Activated B cell treated with CpG ODN at 0.5 μM for 24 hours (primary cell): ENCODE measurements around the gene NR1H4. TPM values are rescaled to one million over a fixed set of nuclear protein-coding genes. Genes with fewer than 3 reads are reported as not detected.
"Not testable (repeated sequence)": the region's sequence is repeated elsewhere in the genome, so short reads cannot be mapped to it uniquely, and the experiment has no call there.

ENCODE experiments used
- ATAC-seq: fragments of 200-7000 bp; cut with Tn5 transposase; one replicate; pipeline ENCODE4 v1.10.0; 2021; ENCODE audit warnings: low read depth, mild to moderate bottlenecking, moderate library complexity
- CTCF ChIA-PET: fragments of 350-600 bp; sonication (Branson Sonifier 250); formaldehyde crosslinking; loops from one replicate; lab custom pipeline; 2021; ENCODE audit warnings: antibody characterized with exemption; lab: Charles Lee
- POLR2A ChIA-PET: fragments of 350-600 bp; sonication (Branson Sonifier 250); formaldehyde crosslinking; loops from one replicate; lab custom pipeline; 2021; ENCODE audit warnings: antibody characterized with exemption; lab: Charles Lee
- DNase-seq: peaks from one replicate; pipeline ENCODE4 v3.0.0; 2022
- H3K27ac Mint-ChIP-seq: one replicate; pipeline ENCODE4 v1.8.0; 2020; ENCODE audit warnings: mixed read lengths
- H3K27me3 Mint-ChIP-seq: one replicate; pipeline ENCODE4 v1.8.0; 2021; ENCODE audit warnings: mixed read lengths
- H3K36me3 Mint-ChIP-seq: one replicate; pipeline ENCODE4 v1.8.0; 2021; ENCODE audit warnings: low read depth, mixed read lengths
- H3K4me1 Mint-ChIP-seq: one replicate; pipeline ENCODE4 v1.8.0; 2021; ENCODE audit warnings: mixed read lengths
- H3K4me3 Mint-ChIP-seq: one replicate; pipeline ENCODE4 v1.8.0; 2020; ENCODE audit warnings: mild to moderate bottlenecking, mixed read lengths
- H3K9me3 Mint-ChIP-seq: one replicate; pipeline ENCODE4 v1.8.0; 2020; ENCODE audit warnings: mixed read lengths
- intact Hi-C: fragments of 100-400 bp; cut with micrococcal nuclease; formaldehyde crosslinking; loops from one replicate; pipeline ENCODE4 v1.15.1; 2024
- total RNA-seq: library from RNA; stranded (reverse); gene quantifications from 2 replicates; pipeline ENCODE4 v1.2.3, GENCODE V29; 2022
- TF ChIP-seq, protein P1 (sequence below): fragments of 200-600 bp; IDR thresholded peaks from one replicate; pipeline ENCODE4 v1.8.0; 2022; ENCODE audit warnings: antibody characterized with exemption, mild to moderate bottlenecking

The NR1H4 gene
- total RNA-seq, 1 donor from 2014 or later = not detected

DNA sequence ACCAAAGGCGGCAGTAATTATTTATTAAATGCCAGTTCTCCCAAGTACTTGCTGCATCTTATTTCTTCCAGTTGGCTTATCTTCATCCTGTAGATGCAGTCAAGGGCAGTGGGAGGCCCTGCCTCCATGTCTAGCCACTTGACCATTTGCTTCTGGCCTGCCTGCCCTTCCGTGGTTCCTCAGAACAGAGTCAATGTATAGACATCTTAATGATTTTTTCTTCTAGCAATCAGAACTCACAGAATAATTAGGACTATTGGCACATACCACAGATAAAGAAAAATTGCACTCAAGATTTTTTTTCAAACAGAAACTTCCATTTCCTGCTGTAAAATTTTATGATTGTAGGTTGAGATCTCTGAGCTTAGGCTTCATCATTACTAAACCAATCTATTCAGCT is 20.9 kb downstream of the NR1H4 start:
- Mint-ChIP-seq H3K36me3 (no peaks in the 10 kb centered on the region), H3K4me3 (no peak overlapping the region)

DNA sequence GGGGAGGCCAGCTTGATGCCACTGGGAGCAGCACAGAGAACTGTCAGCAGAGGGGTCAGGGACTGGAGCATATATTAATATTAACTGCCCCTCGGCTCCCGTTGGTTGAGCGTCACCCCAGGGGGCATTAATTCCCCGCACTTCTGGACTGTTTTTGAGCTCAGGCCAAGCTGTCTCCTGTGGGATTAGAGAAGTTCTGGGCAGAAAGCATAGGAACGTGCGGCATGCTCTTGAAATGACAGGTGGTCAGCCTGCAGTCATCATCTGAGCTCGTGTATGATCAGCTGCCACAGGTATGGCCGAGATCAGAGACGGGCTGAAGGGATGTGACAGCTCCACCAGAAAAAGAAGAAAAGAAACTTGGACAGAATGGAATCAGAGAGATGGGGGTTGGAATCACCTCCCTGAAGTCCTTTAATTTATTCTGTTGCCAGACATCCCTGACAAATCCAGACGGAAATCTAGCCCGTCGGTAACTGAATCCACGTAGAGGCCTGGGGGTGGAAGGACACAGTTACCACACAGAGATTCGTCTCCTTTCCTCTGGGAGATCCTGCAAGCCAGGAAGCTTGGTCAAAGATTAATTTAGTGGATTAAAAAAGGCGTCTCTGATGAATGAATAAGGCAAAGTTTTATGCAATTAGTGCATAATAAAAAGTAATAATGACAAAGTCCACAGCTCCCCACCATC is 23.6 kb downstream of the NR1H4 start:
- intact Hi-C loops = no loop called here
- ChIA-PET POLR2A (no interaction called here), CTCF (no interaction called here)
- ATAC-seq (no peak), DNase-seq (no peak)
- Mint-ChIP-seq H3K27me3 (no peaks in the 10 kb centered on the region), H3K9me3 (no peaks in the 10 kb centered on the region), H3K36me3 (no peaks in the 10 kb centered on the region), H3K4me3 (no peak overlapping the region), H3K27ac (no peak overlapping the region), H3K4me1 (no peaks in the 10 kb centered on the region)
- TF ChIP-seq, protein P1, sequence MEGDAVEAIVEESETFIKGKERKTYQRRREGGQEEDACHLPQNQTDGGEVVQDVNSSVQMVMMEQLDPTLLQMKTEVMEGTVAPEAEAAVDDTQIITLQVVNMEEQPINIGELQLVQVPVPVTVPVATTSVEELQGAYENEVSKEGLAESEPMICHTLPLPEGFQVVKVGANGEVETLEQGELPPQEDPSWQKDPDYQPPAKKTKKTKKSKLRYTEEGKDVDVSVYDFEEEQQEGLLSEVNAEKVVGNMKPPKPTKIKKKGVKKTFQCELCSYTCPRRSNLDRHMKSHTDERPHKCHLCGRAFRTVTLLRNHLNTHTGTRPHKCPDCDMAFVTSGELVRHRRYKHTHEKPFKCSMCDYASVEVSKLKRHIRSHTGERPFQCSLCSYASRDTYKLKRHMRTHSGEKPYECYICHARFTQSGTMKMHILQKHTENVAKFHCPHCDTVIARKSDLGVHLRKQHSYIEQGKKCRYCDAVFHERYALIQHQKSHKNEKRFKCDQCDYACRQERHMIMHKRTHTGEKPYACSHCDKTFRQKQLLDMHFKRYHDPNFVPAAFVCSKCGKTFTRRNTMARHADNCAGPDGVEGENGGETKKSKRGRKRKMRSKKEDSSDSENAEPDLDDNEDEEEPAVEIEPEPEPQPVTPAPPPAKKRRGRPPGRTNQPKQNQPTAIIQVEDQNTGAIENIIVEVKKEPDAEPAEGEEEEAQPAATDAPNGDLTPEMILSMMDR = no peak

More for the DNA sequence above, 20.9 kb downstream of the NR1H4 start:
- TF ChIP-seq, protein P1 = no peak
- no peaks in the 10 kb centered on the region for H3K9me3 Mint-ChIP-seq
- H3K4me1 Mint-ChIP-seq = no peaks in the 10 kb centered on the region
- no peaks in the 10 kb centered on the region for H3K27me3 Mint-ChIP-seq
- no peak overlapping the region for H3K27ac Mint-ChIP-seq
- DNase-seq = no peak
- CTCF ChIA-PET = no interaction called here
- ATAC-seq = no peak
- intact Hi-C loops = no loop called here
- POLR2A ChIA-PET = no interaction called here

DNA sequence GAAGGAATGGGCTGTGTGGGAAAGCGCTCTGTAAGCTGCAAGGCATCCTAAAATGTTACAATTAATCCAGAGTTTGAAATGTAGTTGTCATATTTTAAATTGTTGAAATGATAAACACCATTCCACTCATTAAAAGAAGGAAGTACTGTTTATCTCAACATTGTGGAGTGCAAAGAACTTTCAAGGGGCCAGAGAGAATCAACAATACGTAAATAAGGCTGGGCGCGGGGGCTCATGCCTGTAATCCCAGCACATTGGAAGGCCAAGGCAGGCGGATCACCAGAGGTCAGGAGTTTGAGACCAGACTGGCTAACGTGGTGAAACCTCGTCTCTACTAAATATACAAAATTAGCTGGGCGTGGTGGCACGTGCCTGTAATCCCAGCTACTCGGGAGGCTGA is 24.5 kb downstream of the NR1H4 start:
- DNase-seq (no peak), ATAC-seq (no peak)
- Mint-ChIP-seq H3K27ac (no peak overlapping the region), H3K27me3 (no peaks in the 10 kb centered on the region), H3K9me3 (no peaks in the 10 kb centered on the region), H3K4me3 (no peak overlapping the region), H3K4me1 (no peaks in the 10 kb centered on the region), H3K36me3 (no peaks in the 10 kb centered on the region)
- intact Hi-C loops = no loop called here
- ChIA-PET CTCF (no interaction called here), POLR2A (no interaction called here)
- TF ChIP-seq, protein P1 = no peak

DNA sequence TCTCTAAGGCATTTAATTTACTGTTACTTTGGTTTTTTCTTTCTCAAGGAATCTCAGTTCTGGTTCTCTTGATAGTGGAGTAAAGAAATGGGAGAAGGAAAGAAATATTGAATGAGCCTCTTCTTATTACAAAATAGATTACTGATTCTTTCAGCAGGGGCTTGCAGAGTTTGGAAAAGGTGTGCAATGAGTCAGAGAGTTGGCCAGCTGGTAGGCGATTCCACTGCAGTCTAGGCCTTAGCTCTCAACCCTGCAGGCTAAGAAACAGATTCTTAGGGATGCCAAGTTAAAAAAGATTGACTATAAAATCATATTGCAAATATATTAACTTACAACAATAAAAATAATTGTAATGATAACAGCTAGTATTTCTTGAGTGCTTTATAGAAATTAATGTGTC is 25.8 kb downstream of the NR1H4 start:
- no peaks in the 10 kb centered on the region for H3K4me1 Mint-ChIP-seq
- DNase-seq (no peak), ATAC-seq (no peak)
- ChIA-PET POLR2A (no interaction called here), CTCF (no interaction called here)
- TF ChIP-seq, protein P1 = no peak
- no peaks in the 10 kb centered on the region for H3K27me3 Mint-ChIP-seq
- no peak overlapping the region for H3K4me3 Mint-ChIP-seq
- H3K27ac Mint-ChIP-seq = no peak overlapping the region
- intact Hi-C loops = no loop called here
- H3K9me3 Mint-ChIP-seq = no peaks in the 10 kb centered on the region
- H3K36me3 Mint-ChIP-seq = no peaks in the 10 kb centered on the region

DNA sequence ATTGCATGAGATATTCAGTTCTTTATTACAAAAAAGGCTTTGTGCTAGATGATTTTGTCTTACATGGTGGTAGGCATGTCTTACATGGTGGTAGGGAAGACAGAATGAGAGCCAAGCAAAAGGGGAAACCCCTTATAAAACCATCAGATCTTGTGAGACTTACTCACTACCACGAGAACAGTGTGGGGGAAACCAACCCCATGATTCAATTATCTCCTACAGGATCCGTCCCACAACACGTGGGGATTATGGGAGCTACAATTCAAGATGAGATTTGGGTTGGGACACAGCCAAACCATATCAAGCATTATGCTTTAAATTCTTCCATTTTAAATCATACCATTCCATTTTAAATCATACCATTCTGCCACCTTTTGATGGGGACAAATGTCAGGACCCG is 29.1 kb downstream of the NR1H4 start:
- intact Hi-C loops, POLR2A ChIA-PET, DNase-seq, H3K27ac Mint-ChIP-seq, H3K9me3 Mint-ChIP-seq, H3K36me3 Mint-ChIP-seq, H3K4me3 Mint-ChIP-seq, H3K27me3 Mint-ChIP-seq, CTCF ChIA-PET, H3K4me1 Mint-ChIP-seq, ATAC-seq: not testable (repeated sequence)

DNA sequence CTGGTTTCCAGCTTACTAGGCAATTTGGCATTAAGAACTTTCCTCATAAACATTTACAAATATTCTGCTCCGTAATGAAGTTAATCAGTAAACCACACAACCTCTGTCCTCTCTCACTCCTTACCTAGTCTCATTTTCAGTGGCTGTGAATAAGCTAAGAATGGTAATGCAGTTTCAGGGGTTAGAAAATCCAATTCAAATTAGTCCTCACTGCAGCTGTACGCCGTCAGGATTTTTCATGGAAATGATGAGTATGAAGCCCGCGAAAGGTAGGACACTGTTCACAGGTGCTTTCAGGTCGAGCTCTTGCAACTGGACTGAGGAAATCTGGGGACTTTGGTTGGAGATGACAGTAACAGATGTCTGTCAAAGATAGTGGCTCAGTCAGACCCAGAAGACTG is 29.6 kb downstream of the NR1H4 start:
- H3K27ac Mint-ChIP-seq = no peak overlapping the region
- no peak overlapping the region for H3K4me3 Mint-ChIP-seq
- DNase-seq (no peak), ATAC-seq (no peak)
- TF ChIP-seq, protein P1 = no peak
- no peaks in the 10 kb centered on the region for H3K36me3 Mint-ChIP-seq
- no peaks in the 10 kb centered on the region for H3K9me3 Mint-ChIP-seq
- H3K27me3 Mint-ChIP-seq = no peaks in the 10 kb centered on the region
- no peaks in the 10 kb centered on the region for H3K4me1 Mint-ChIP-seq
- intact Hi-C loops = no loop called here
- ChIA-PET POLR2A (no interaction called here), CTCF (no interaction called here)
